GM23338 (cell line): Measurements from ENCODE around the gene PLXNA2. TPM values are rescaled to one million over a fixed set of nuclear protein-coding genes. Genes with fewer than 3 reads are reported as not detected.

Experiments used
- ATAC-seq: fragments of 200-7000 bp; cut with Tn5 transposase; 3 replicates; pipeline ENCODE4 v1.9.1; 2020
- DNase-seq: peaks from one replicate; pipeline ENCODE4 v3.0.0-alpha.2; 2015; ENCODE audit warnings: low spot score
- H2AFZ ChIP-seq: fragments of 200-600 bp; sonication (generic); 2 replicates; pipeline ENCODE4 v1.8.0; 2016; ENCODE audit warnings: antibody characterized with exemption, mild to moderate bottlenecking, moderate library complexity
- H3F3A ChIP-seq: fragments of 200-600 bp; sonication (generic); replicated peaks from 2 replicates; pipeline ENCODE4 v1.8.0; 2017; ENCODE audit warnings: antibody characterized with exemption, mixed run types, low read depth
- H3K27ac ChIP-seq: fragments of 200-600 bp; sonication (generic); 2 replicates; pipeline ENCODE4 v1.6.1; 2016; ENCODE audit warnings: low read depth
- H3K27me3 ChIP-seq: fragments of 200-600 bp; sonication (generic); 2 replicates; pipeline ENCODE4 v1.8.0; 2016; ENCODE audit warnings: mild to moderate bottlenecking, mixed run types, moderate library complexity; ENCODE audit not compliant: insufficient read depth
- H3K36me3 ChIP-seq: fragments of 200-600 bp; sonication (generic); 2 replicates; pipeline ENCODE4 v1.8.0; 2016; ENCODE audit warnings: mild to moderate bottlenecking; ENCODE audit not compliant: insufficient read depth
- H3K4me1 ChIP-seq: fragments of 200-600 bp; sonication (generic); 2 replicates; pipeline ENCODE4 v1.8.0; 2016; ENCODE audit warnings: mild to moderate bottlenecking, moderate library complexity; ENCODE audit not compliant: insufficient read depth
- H3K4me2 ChIP-seq: fragments of 200-600 bp; sonication (generic); 2 replicates; pipeline ENCODE4 v1.7.1; 2017; ENCODE audit warnings: mixed run types
- H3K4me3 ChIP-seq: fragments of 200-600 bp; sonication (generic); 2 replicates; pipeline ENCODE4 v1.6.1; 2016; ENCODE audit warnings: mixed run types
- H3K79me2 ChIP-seq: fragments of 200-600 bp; sonication (generic); replicated peaks from 2 replicates; pipeline ENCODE4 v1.8.0; 2017; ENCODE audit warnings: mild to moderate bottlenecking; ENCODE audit not compliant: insufficient read depth
- H3K9me2 ChIP-seq: fragments of 200-600 bp; sonication (generic); 2 replicates; pipeline ENCODE4 v1.8.0; 2017; ENCODE audit not compliant: insufficient read depth
- H4K20me1 ChIP-seq: fragments of 200-600 bp; sonication (generic); replicated peaks from 2 replicates; pipeline ENCODE4 v1.8.0; 2017; ENCODE audit warnings: mild to moderate bottlenecking; ENCODE audit not compliant: insufficient read depth
- H3K27ac Mint-ChIP-seq: 2 replicates; pipeline ENCODE4 v1.8.0; 2020; ENCODE audit warnings: inconsistent platforms, mild to moderate bottlenecking, moderate library complexity, mixed read lengths
- H3K27me3 Mint-ChIP-seq: 3 replicates; pipeline ENCODE4 v1.8.0; 2022; ENCODE audit warnings: low read depth, mild to moderate bottlenecking, moderate library complexity, mixed read lengths, inconsistent platforms; ENCODE audit not compliant: insufficient read depth, poor library complexity
- H3K36me3 Mint-ChIP-seq: 3 replicates; pipeline ENCODE4 v1.8.0; 2021; ENCODE audit warnings: low read depth, mild to moderate bottlenecking, inconsistent platforms, moderate library complexity, mixed read lengths
- H3K4me1 Mint-ChIP-seq: 3 replicates; pipeline ENCODE4 v1.8.0; 2020; ENCODE audit warnings: mild to moderate bottlenecking, inconsistent platforms, mixed read lengths
- H3K4me3 Mint-ChIP-seq: 3 replicates; pipeline ENCODE4 v1.8.0; 2021; ENCODE audit warnings: moderate library complexity, mild to moderate bottlenecking, inconsistent platforms, mixed read lengths
- H3K9me3 Mint-ChIP-seq: 3 replicates; pipeline ENCODE4 v1.8.0; 2020; ENCODE audit warnings: moderate library complexity, mild to moderate bottlenecking, inconsistent platforms, mixed read lengths
- NANOG ChIP-seq: IDR thresholded peaks from 2 replicates; pipeline ENCODE4 v1.6.1; 2016; ENCODE audit warnings: antibody characterized with exemption, borderline replicate concordance
- POLR2AphosphoS5 ChIP-seq: IDR thresholded peaks from 2 replicates; pipeline ENCODE4 v1.6.1; 2016; ENCODE audit warnings: antibody characterized with exemption, low read depth
- ZNF114 ChIP-seq: fragments of 250-450 bp; sonication (Bioruptor Pico); IDR thresholded peaks from 2 replicates; pipeline ENCODE4 v1.5.0; 2020; ENCODE audit warnings: mild to moderate bottlenecking, moderate library complexity
- polyA plus RNA-seq: library from polyadenylated mRNA; unstranded; fragments of >200 nt; fragmentation: Nextera tagmentation; extraction: Ambion mirVana; gene quantifications from 2 replicates; pipeline ENCODE4 v1.2.1, GENCODE V29; 2016
- total RNA-seq: library from RNA; depleted of rRNA; stranded (reverse); fragments of >200 nt; shearing (Covaris generic); gene quantifications from 2 replicates; pipeline ENCODE4 v1.2.3, GENCODE V29; 2014
- TF ChIP-seq, protein P1 (sequence below): fragments of 250-450 bp; sonication (Bioruptor Pico); IDR thresholded peaks from 2 replicates; pipeline ENCODE4 v1.5.0; 2020; ENCODE audit warnings: mild to moderate bottlenecking, moderate library complexity
- TF ChIP-seq, protein P2 (sequence below), 2 experiments: fragments of 200-600 bp in 1 of 2; sonication (generic) in 1 of 2; conservative IDR thresholded peaks; 2 replicates each; pipeline versions ENCODE4 v1.5.1 to v1.6.1; 2016 to 2017; ENCODE audit warnings: antibody characterized with exemption in 2 of 2, low read depth in 2 of 2, mild to moderate bottlenecking in 2 of 2, moderate library complexity in 1 of 2
- TF ChIP-seq, protein P3 (sequence below): IDR thresholded peaks from 2 replicates; pipeline ENCODE4 v1.6.1; 2016; ENCODE audit warnings: antibody characterized with exemption
- TF ChIP-seq, protein P4 (sequence below): IDR thresholded peaks from one replicate; pipeline ENCODE4 v1.6.1; 2018; ENCODE audit warnings: antibody characterized with exemption; ENCODE audit not compliant: unreplicated experiment

The PLXNA2 gene
- total and polyA plus RNA-seq, 2 experiments from 2014 or later = 0.40 to 1.8 TPM

DNA sequence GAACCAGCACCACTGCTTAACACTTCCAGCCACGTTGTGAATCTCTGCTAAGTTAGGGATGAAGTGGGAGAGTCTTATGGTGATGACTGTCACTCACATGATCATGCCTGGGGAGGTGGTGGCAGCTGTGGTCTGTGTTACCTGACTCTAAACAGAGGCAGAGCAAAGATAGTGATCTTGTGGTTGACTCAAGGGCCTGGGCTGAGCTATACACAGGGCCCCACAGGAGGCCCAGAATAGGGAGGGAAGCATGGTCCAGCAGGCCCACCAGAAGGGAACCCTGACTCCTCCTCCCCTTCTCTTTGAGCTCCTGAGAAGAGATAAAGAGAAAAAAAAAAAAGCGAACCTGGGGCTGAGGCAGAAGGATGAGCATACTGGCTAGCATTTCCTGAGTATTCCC lies 55.0 kb downstream of the PLXNA2 start (continued):
- TF ChIP-seq, protein P1, sequence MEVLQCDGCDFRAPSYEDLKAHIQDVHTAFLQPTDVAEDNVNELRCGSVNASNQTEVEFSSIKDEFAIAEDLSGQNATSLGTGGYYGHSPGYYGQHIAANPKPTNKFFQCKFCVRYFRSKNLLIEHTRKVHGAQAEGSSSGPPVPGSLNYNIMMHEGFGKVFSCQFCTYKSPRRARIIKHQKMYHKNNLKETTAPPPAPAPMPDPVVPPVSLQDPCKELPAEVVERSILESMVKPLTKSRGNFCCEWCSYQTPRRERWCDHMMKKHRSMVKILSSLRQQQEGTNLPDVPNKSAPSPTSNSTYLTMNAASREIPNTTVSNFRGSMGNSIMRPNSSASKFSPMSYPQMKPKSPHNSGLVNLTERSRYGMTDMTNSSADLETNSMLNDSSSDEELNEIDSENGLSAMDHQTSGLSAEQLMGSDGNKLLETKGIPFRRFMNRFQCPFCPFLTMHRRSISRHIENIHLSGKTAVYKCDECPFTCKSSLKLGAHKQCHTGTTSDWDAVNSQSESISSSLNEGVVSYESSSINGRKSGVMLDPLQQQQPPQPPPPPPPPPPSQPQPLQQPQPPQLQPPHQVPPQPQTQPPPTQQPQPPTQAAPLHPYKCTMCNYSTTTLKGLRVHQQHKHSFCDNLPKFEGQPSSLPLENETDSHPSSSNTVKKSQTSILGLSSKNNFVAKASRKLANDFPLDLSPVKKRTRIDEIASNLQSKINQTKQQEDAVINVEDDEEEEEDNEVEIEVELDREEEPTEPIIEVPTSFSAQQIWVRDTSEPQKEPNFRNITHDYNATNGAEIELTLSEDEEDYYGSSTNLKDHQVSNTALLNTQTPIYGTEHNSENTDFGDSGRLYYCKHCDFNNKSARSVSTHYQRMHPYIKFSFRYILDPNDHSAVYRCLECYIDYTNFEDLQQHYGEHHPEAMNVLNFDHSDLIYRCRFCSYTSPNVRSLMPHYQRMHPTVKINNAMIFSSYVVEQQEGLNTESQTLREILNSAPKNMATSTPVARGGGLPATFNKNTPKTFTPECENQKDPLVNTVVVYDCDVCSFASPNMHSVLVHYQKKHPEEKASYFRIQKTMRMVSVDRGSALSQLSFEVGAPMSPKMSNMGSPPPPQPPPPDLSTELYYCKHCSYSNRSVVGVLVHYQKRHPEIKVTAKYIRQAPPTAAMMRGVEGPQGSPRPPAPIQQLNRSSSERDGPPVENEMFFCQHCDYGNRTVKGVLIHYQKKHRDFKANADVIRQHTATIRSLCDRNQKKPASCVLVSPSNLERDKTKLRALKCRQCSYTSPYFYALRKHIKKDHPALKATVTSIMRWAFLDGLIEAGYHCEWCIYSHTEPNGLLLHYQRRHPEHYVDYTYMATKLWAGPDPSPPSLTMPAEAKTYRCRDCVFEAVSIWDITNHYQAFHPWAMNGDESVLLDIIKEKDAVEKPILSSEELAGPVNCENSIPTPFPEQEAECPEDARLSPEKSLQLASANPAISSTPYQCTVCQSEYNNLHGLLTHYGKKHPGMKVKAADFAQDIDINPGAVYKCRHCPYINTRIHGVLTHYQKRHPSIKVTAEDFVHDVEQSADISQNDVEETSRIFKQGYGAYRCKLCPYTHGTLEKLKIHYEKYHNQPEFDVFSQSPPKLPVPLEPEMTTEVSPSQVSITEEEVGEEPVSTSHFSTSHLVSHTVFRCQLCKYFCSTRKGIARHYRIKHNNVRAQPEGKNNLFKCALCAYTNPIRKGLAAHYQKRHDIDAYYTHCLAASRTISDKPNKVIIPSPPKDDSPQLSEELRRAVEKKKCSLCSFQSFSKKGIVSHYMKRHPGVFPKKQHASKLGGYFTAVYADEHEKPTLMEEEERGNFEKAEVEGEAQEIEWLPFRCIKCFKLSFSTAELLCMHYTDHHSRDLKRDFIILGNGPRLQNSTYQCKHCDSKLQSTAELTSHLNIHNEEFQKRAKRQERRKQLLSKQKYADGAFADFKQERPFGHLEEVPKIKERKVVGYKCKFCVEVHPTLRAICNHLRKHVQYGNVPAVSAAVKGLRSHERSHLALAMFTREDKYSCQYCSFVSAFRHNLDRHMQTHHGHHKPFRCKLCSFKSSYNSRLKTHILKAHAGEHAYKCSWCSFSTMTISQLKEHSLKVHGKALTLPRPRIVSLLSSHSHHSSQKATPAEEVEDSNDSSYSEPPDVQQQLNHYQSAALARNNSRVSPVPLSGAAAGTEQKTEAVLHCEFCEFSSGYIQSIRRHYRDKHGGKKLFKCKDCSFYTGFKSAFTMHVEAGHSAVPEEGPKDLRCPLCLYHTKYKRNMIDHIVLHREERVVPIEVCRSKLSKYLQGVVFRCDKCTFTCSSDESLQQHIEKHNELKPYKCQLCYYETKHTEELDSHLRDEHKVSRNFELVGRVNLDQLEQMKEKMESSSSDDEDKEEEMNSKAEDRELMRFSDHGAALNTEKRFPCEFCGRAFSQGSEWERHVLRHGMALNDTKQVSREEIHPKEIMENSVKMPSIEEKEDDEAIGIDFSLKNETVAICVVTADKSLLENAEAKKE (CRISPR knock-in tag) = no peak
- TF ChIP-seq NANOG = no peak
- TF ChIP-seq, protein P2, sequence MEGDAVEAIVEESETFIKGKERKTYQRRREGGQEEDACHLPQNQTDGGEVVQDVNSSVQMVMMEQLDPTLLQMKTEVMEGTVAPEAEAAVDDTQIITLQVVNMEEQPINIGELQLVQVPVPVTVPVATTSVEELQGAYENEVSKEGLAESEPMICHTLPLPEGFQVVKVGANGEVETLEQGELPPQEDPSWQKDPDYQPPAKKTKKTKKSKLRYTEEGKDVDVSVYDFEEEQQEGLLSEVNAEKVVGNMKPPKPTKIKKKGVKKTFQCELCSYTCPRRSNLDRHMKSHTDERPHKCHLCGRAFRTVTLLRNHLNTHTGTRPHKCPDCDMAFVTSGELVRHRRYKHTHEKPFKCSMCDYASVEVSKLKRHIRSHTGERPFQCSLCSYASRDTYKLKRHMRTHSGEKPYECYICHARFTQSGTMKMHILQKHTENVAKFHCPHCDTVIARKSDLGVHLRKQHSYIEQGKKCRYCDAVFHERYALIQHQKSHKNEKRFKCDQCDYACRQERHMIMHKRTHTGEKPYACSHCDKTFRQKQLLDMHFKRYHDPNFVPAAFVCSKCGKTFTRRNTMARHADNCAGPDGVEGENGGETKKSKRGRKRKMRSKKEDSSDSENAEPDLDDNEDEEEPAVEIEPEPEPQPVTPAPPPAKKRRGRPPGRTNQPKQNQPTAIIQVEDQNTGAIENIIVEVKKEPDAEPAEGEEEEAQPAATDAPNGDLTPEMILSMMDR (conservative IDR thresholded peaks at IDR 0.05; ENCODE audit: low read depth in 2 of 2) = no peak
- TF ChIP-seq, protein P3, sequence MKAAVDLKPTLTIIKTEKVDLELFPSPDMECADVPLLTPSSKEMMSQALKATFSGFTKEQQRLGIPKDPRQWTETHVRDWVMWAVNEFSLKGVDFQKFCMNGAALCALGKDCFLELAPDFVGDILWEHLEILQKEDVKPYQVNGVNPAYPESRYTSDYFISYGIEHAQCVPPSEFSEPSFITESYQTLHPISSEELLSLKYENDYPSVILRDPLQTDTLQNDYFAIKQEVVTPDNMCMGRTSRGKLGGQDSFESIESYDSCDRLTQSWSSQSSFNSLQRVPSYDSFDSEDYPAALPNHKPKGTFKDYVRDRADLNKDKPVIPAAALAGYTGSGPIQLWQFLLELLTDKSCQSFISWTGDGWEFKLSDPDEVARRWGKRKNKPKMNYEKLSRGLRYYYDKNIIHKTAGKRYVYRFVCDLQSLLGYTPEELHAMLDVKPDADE = no peak

DNA sequence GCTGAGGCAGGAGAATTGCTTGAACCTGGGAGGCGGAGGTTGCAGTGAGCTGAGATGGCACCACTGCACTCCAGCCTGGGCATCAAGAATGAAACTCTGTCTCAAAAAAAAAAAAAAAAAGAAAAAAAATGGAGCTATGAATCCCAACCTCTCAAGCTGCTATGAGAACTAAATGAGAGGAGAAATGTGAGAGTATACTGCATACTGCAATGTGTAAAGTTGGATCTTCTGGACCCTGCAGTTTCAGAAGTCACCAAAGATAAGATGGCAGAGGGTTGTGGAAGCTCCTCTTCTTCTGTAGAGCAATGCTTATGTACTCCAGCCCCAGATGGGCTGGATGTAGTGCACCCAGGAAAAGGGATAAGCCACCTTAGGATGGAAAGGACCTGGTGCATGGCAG lies 55.6 kb downstream of the PLXNA2 start:
- no peaks in the 10 kb centered on the region for H3K4me1 Mint-ChIP-seq
- H4K20me1 ChIP-seq = no peaks in the 10 kb centered on the region
- DNase-seq (no peak), ATAC-seq (no peak)
- H3F3A ChIP-seq = no peaks in the 10 kb centered on the region
- no peaks in the 10 kb centered on the region for H3K4me1 ChIP-seq
- no peak overlapping the region for H3K4me3 ChIP-seq
- H2AFZ ChIP-seq = no peak overlapping the region
- H3K9me3 Mint-ChIP-seq = no peaks in the 10 kb centered on the region
- H3K4me3 Mint-ChIP-seq = no peak overlapping the region
- H3K9me2 ChIP-seq = no peaks in the 10 kb centered on the region
- no peaks in the 10 kb centered on the region for H3K27me3 Mint-ChIP-seq
- H3K36me3 ChIP-seq = no peaks in the 10 kb centered on the region
- H3K4me2 ChIP-seq = no peak overlapping the region
- H3K27ac Mint-ChIP-seq = no peak overlapping the region
- H3K79me2 ChIP-seq = no peaks in the 10 kb centered on the region
- H3K27ac ChIP-seq = no peak overlapping the region
- H3K36me3 Mint-ChIP-seq = no peaks in the 10 kb centered on the region
- no peaks in the 10 kb centered on the region for H3K27me3 ChIP-seq
- no peak for TF ChIP-seq POLR2AphosphoS5
- TF ChIP-seq ZNF114 (CRISPR knock-in tag) = no peak
- no peak for TF ChIP-seq NANOG
- TF ChIP-seq, protein P4, sequence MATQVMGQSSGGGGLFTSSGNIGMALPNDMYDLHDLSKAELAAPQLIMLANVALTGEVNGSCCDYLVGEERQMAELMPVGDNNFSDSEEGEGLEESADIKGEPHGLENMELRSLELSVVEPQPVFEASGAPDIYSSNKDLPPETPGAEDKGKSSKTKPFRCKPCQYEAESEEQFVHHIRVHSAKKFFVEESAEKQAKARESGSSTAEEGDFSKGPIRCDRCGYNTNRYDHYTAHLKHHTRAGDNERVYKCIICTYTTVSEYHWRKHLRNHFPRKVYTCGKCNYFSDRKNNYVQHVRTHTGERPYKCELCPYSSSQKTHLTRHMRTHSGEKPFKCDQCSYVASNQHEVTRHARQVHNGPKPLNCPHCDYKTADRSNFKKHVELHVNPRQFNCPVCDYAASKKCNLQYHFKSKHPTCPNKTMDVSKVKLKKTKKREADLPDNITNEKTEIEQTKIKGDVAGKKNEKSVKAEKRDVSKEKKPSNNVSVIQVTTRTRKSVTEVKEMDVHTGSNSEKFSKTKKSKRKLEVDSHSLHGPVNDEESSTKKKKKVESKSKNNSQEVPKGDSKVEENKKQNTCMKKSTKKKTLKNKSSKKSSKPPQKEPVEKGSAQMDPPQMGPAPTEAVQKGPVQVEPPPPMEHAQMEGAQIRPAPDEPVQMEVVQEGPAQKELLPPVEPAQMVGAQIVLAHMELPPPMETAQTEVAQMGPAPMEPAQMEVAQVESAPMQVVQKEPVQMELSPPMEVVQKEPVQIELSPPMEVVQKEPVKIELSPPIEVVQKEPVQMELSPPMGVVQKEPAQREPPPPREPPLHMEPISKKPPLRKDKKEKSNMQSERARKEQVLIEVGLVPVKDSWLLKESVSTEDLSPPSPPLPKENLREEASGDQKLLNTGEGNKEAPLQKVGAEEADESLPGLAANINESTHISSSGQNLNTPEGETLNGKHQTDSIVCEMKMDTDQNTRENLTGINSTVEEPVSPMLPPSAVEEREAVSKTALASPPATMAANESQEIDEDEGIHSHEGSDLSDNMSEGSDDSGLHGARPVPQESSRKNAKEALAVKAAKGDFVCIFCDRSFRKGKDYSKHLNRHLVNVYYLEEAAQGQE = no peak
